Fibroblast of the aortic adventitia (primary cell): ENCODE results near the gene GJA9. TPM values are rescaled to one million over a fixed set of nuclear protein-coding genes. Genes with fewer than 3 reads are reported as not detected.

Experiments used
- small RNA-seq: library from RNA; depleted of rRNA; stranded (forward); fragments of <200 nt; gene quantifications from one replicate; pipeline ENCODE3, GENCODE V24; 2012
- total RNA-seq: library from RNA; depleted of rRNA; stranded (reverse); fragments of >200 nt; gene quantifications from 2 replicates; pipeline ENCODE4 v1.2.3, GENCODE V29; 2012; ENCODE audit warnings: low replicate concordance

The GJA9 gene
- total RNA-seq, 1 donor: 0.09 TPM

Small RNA genes lying within 50 kb of the gene (small RNA-seq; reads per million reads assigned to genes)
- not detected for gene GJA9-MYCBP
- gene RNU6-605P: not detected

Other genes with a start within 250 kb of the GJA9 start
- 44.4 and 56.8 TPM in 2 replicates for gene RRAGC, start 21.8 kb downstream of the GJA9 start, total RNA-seq
- gene MYCBP, start 8.2 kb downstream of the GJA9 start, total RNA-seq: 8.9 and 10.5 TPM in 2 replicates
- 0.81 TPM in 1 of 2 replicates, not detected in the other for gene RHBDL2, start 60.2 kb upstream of the GJA9 start, total RNA-seq
- gene AKIRIN1, start 109.7 kb upstream of the GJA9 start, total RNA-seq: 32.8 and 33.6 TPM in 2 replicates
- gene NDUFS5, start 144.8 kb upstream of the GJA9 start, total RNA-seq: 365 and 456 TPM in 2 replicates